Measurements from ENCODE around the gene MARCHF9. TPM values are rescaled to one million over a fixed set of nuclear protein-coding genes. Genes with fewer than 3 reads are reported as not detected.
A peak's percentile ranks its signal among the peaks of the same experiment; 100 is the strongest.

The MARCHF9 gene
- polyA plus RNA-seq, 3 donors from 2014 or later, result 1.7 to 4.4 (median 3.7) TPM

DNA sequence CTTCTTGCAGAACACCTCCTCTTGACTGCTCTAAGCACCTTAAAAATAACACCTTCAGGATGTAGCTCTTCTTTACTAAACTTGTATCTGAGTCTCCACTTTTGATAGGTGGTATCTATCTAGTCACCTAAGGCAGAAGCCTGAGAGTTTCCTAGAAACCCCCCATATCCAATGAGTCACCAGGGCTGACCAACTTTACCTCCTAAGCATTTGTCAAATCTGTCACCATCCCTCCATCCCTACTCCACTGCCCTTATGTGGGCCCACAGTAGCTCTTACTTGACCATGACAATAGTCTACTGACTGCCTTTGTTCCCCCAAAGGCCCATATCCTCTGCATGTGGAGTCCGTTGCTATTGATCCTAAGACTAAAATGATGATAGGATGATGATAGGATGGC lies 47.7 kb downstream of the MARCHF9 start:
- Mint-ChIP-seq H3K36me3 (peaks cover 6 to 35% (median 19%) of the 10 kb centered on the region in 3 donors), H3K27ac (peak overlapping the region in 2 of 6 donors; percentile 23 to 72), H3K4me3 (no peak overlapping the region), H3K9me3 (no peaks in the 10 kb centered on the region), H3K4me1 (no peaks in the 10 kb centered on the region), H3K27me3 (ENCODE audit: low read depth in 3 of 3) (peaks cover 0 to 1% (median 0%) of the 10 kb centered on the region in 3 donors)
- DNase-seq, result no peak

DNA sequence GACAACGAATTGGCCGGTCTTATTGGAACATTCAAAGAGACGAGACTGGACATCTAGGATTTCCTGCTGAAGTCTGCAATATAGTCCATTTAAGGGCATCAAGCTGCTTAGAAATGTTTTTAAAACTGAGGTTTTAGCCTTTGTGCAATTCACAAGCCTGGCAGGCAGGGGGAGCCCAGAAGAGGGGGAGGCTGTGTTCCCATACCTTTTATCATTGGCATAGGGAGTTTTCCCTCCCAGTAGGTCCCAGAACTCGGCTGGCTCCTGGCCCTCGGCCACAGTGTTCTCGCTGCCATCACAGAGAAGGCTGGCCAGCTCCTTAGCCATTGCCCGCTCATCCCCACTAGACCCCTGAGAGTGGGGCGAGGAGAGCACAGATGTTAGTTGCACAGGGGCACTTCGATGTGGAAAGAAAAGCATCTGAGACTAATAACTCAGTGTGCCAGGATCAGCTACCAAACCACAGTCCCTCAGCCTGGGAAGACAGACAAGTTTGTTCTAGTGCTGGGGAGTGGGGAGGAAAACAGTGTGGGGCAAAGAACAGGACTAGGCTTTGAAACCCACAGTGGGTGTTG lies 48.5 kb downstream of the MARCHF9 start:
- H3K4me1 Mint-ChIP-seq, result no peaks in the 10 kb centered on the region
- peaks cover 6 to 29% (median 13%) of the 10 kb centered on the region in 3 donors for H3K36me3 Mint-ChIP-seq
- no peaks in the 10 kb centered on the region for H3K27me3 Mint-ChIP-seq (ENCODE audit: low read depth in 3 of 3)
- H3K4me3 Mint-ChIP-seq, result no peak overlapping the region
- peak overlapping the region in 1 of 6 donors; percentile 23 for H3K27ac Mint-ChIP-seq
- no peaks in the 10 kb centered on the region for H3K9me3 Mint-ChIP-seq
- DNase-seq, result peak in 1 of 3 donors; percentile 18

- Mint-ChIP-seq H3K27ac (no peak overlapping the region), H3K4me1 (no peaks in the 10 kb centered on the region), H3K27me3 (ENCODE audit: low read depth in 3 of 3) (no peaks in the 10 kb centered on the region)
These were observed 51.8 kb downstream of the MARCHF9 start for GRCh38 chr12:57806677-57807076.

GRCh38 chr12:57807285-57807684 lies 52.4 kb downstream of the MARCHF9 start:
- no peaks in the 10 kb centered on the region for H3K4me1 Mint-ChIP-seq
- no peaks in the 10 kb centered on the region for H3K9me3 Mint-ChIP-seq
- no peak overlapping the region for H3K4me3 Mint-ChIP-seq
- peaks cover 5 to 21% (median 9%) of the 10 kb centered on the region in 3 donors for H3K36me3 Mint-ChIP-seq
- no peaks in the 10 kb centered on the region for H3K27me3 Mint-ChIP-seq (ENCODE audit: low read depth in 3 of 3)
- no peak for DNase-seq
- no peak overlapping the region for H3K27ac Mint-ChIP-seq

More at GRCh38 chr12:57806677-57807076, 51.8 kb downstream of the MARCHF9 start:
- Mint-ChIP-seq H3K9me3 (no peaks in the 10 kb centered on the region), H3K36me3 (peaks cover 5 to 18% (median 7%) of the 10 kb centered on the region in 3 donors), H3K4me3 (no peak overlapping the region)
- DNase-seq, result no peak

DNA sequence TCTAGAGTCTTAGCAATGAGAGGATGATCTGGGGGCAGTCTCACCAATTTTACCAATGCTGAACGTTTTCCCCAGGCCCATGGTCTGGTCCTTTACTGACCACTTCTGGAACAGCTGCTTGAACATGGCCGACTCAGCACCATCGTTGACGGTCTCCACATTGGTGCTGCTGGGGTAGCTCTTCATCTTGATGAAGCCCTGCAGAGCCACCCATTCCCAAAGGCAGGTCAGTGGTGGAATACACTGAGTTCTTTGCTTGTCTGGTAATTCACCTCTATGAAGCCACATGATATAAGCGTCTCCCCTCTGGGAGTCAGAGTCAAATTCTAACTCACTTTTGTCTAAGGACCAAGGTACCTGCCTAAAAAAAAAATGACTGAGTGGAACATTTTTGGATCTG lies 53.4 kb downstream of the MARCHF9 start:
- H3K9me3 Mint-ChIP-seq, result no peaks in the 10 kb centered on the region
- H3K27me3 Mint-ChIP-seq (ENCODE audit: low read depth in 3 of 3), result peaks cover 0 to 2% (median 0%) of the 10 kb centered on the region in 3 donors
- H3K27ac Mint-ChIP-seq, result no peak overlapping the region
- peaks cover 0 to 15% (median 8%) of the 10 kb centered on the region in 3 donors for H3K36me3 Mint-ChIP-seq
- no peak overlapping the region for H3K4me3 Mint-ChIP-seq
- H3K4me1 Mint-ChIP-seq, result no peaks in the 10 kb centered on the region
- DNase-seq, result no peak

GRCh38 chr12:57809425-57809824 lies 54.5 kb downstream of the MARCHF9 start:
- Mint-ChIP-seq H3K9me3 (no peaks in the 10 kb centered on the region), H3K36me3 (peaks cover 0 to 11% (median 8%) of the 10 kb centered on the region in 3 donors), H3K27me3 (ENCODE audit: low read depth in 3 of 3) (peaks cover 0 to 2% (median 0%) of the 10 kb centered on the region in 3 donors), H3K4me3 (no peak overlapping the region), H3K27ac (no peak overlapping the region), H3K4me1 (no peaks in the 10 kb centered on the region)
- no peak for DNase-seq

Other genes starting within 250 kb of the MARCHF9 start
- gene DDIT3, start 234.6 kb upstream of the MARCHF9 start, polyA plus RNA-seq, result 10 to 100 TPM; 22.8 to 38.8 (median 29.4) TPM
- 1 to 10 TPM; 1.8 to 5.5 (median 2.7) TPM for gene MBD6, start 232.3 kb upstream of the MARCHF9 start, polyA plus RNA-seq
- gene DCTN2, start 207.9 kb upstream of the MARCHF9 start, polyA plus RNA-seq, result 10 to 100 TPM; 90.2 to 99.0 (median 93.8) TPM
- gene KIF5A, start 205.1 kb upstream of the MARCHF9 start, polyA plus RNA-seq, result not detected
- gene PIP4K2C, start 163.9 kb upstream of the MARCHF9 start, polyA plus RNA-seq, result 10 to 100 TPM; 33.0 to 61.8 (median 54.1) TPM
- 10 to 100 TPM in 1 of 3 donors, 1 to 10 TPM in 2; 8.1 to 20.2 (median 9.5) TPM for gene DTX3, start 150.3 kb upstream of the MARCHF9 start, polyA plus RNA-seq
- under 1 TPM in 1 of 3 donors, not detected in 2; 0.27 TPM for gene ARHGEF25, start 143.7 kb upstream of the MARCHF9 start, polyA plus RNA-seq
- gene B4GALNT1, start 121.9 kb upstream of the MARCHF9 start, polyA plus RNA-seq, result not detected
- gene OS9, start 61.0 kb upstream of the MARCHF9 start, polyA plus RNA-seq, result 100 to 1,000 TPM in 1 of 3 donors, 10 to 100 TPM in 2; 54.2 to 111 (median 59.5) TPM
- gene AGAP2, start 16.4 kb upstream of the MARCHF9 start, polyA plus RNA-seq, result 10 to 100 TPM in 1 of 3 donors, 1 to 10 TPM in 2; 1.4 to 10.5 (median 3.2) TPM
- gene TSPAN31, start 10.1 kb upstream of the MARCHF9 start, polyA plus RNA-seq, result 100 to 1,000 TPM in 1 of 3 donors, 10 to 100 TPM in 2; 62.1 to 103 (median 72.6) TPM
- gene CDK4, start 2.8 kb upstream of the MARCHF9 start, polyA plus RNA-seq, result 100 to 1,000 TPM in 1 of 3 donors, 10 to 100 TPM in 2; 68.7 to 133 (median 75.6) TPM
- gene CYP27B1, start 12.0 kb downstream of the MARCHF9 start, polyA plus RNA-seq, result not detected
- gene METTL1, start 17.0 kb downstream of the MARCHF9 start, polyA plus RNA-seq, result 10 to 100 TPM in 1 of 3 donors, 1 to 10 TPM in 2; 3.5 to 11.8 (median 6.7) TPM
- gene EEF1AKMT3, start 17.5 kb downstream of the MARCHF9 start, polyA plus RNA-seq, result 1 to 10 TPM; 1.3 to 3.4 (median 2.8) TPM
- gene TSFM, start 27.7 kb downstream of the MARCHF9 start, polyA plus RNA-seq, result 10 to 100 TPM; 22.2 to 38.6 (median 23.4) TPM
- gene AVIL, start 63.6 kb downstream of the MARCHF9 start, polyA plus RNA-seq, result under 1 TPM in 2 of 3 donors, not detected in 1; 0.40 to 0.95 TPM
- 10 to 100 TPM; 30.6 to 51.8 (median 36.5) TPM for gene CTDSP2, start 91.6 kb downstream of the MARCHF9 start, polyA plus RNA-seq
- 10 to 100 TPM; 17.3 to 23.8 (median 19.3) TPM for gene ATP23, start 186.5 kb downstream of the MARCHF9 start, polyA plus RNA-seq